ENCODE measurements around the gene PRIM2. TPM values are rescaled to one million over a fixed set of nuclear protein-coding genes. Genes with fewer than 3 reads are reported as not detected.
"Not testable (repeated sequence)": the region's sequence is repeated elsewhere in the genome, so short reads cannot be mapped to it uniquely, and the experiment has no call there.

PRIM2 gene
- total RNA-seq, 1 experiment from 2014 or later = 45.2 TPM

- CTCF ChIA-PET = no interaction called here
These were observed 106.0 kb downstream of the PRIM2 start for GRCh38 chr6:57423468-57423867.

GRCh38 chr6:57431742-57432141 lies 114.3 kb downstream of the PRIM2 start:
- H3K9me3 ChIP-seq (ENCODE audit: low read depth, low read length, poor library complexity, severe bottlenecking); H3K27ac ChIP-seq (ENCODE audit: low read depth, low read length, poor library complexity, severe bottlenecking); DNase-seq (ENCODE audit: low spot score); CTCF ChIA-PET; POLR2A ChIA-PET (ENCODE audit: low non-redundant PET); H3K4me3 ChIP-seq (ENCODE audit: low read depth, low read length, poor library complexity, severe bottlenecking); intact Hi-C loops (cut with micrococcal nuclease; ENCODE audit: unreplicated experiment); H3K36me3 ChIP-seq (ENCODE audit: insufficient read depth, low read length, poor library complexity, severe bottlenecking); H3K27me3 ChIP-seq (replicated peaks; ENCODE audit: insufficient read depth, low read depth, low read length, poor library complexity); BruUV-seq (replicated peaks): not testable (repeated sequence)
- peaks cover 17% of the 10 kb centered on the region for H3K4me1 ChIP-seq (ENCODE audit: insufficient read depth, low read length, poor library complexity, severe bottlenecking)

More at GRCh38 chr6:57423468-57423867, 106.0 kb downstream of the PRIM2 start:
- Histone ChIP-seq H3K4me3 (ENCODE audit: low read depth, low read length, poor library complexity, severe bottlenecking) (no peak overlapping the region), H3K27me3 (replicated peaks; ENCODE audit: insufficient read depth, low read depth, low read length, poor library complexity) (no peaks in the 10 kb centered on the region), H3K4me1 (ENCODE audit: insufficient read depth, low read length, poor library complexity, severe bottlenecking) (peaks cover 5% of the 10 kb centered on the region), H3K27ac (ENCODE audit: low read depth, low read length, poor library complexity, severe bottlenecking) (no peak overlapping the region), H3K36me3 (ENCODE audit: insufficient read depth, low read length, poor library complexity, severe bottlenecking) (no peaks in the 10 kb centered on the region), H3K9me3 (ENCODE audit: low read depth, low read length, poor library complexity, severe bottlenecking) (no peaks in the 10 kb centered on the region)
- POLR2A ChIA-PET (ENCODE audit: low non-redundant PET) = no interaction called here
- peak; percentile 32 for DNase-seq (ENCODE audit: low spot score)
- BruUV-seq (replicated peaks) = no TSS peak
- intact Hi-C loops (cut with micrococcal nuclease; ENCODE audit: unreplicated experiment) = no loop called here
- no peak for TF ChIP-seq CTCF (conservative IDR thresholded peaks at IDR 0.05; ENCODE audit: low read depth, low read length)
- TF ChIP-seq EZH2 (IDR thresholded peaks at IDR 0.05; ENCODE audit: borderline replicate concordance, low read depth, low read length, poor library complexity, severe bottlenecking) = no peak

GRCh38 chr6:57432157-57432556 lies 114.7 kb downstream of the PRIM2 start:
- H3K4me1 ChIP-seq (ENCODE audit: insufficient read depth, low read length, poor library complexity, severe bottlenecking) = peaks cover 17% of the 10 kb centered on the region
- ChIA-PET CTCF (no interaction called here), POLR2A (ENCODE audit: low non-redundant PET) (no interaction called here)
- no peaks in the 10 kb centered on the region for H3K36me3 ChIP-seq (ENCODE audit: insufficient read depth, low read length, poor library complexity, severe bottlenecking)
- H3K27ac ChIP-seq (ENCODE audit: low read depth, low read length, poor library complexity, severe bottlenecking) = no peak overlapping the region
- TF ChIP-seq CTCF (conservative IDR thresholded peaks at IDR 0.05; ENCODE audit: low read depth, low read length) = no peak
- H3K9me3 ChIP-seq (ENCODE audit: low read depth, low read length, poor library complexity, severe bottlenecking) = no peaks in the 10 kb centered on the region
- BruUV-seq (replicated peaks) = no TSS peak
- no peak for DNase-seq (ENCODE audit: low spot score)
- intact Hi-C loops (cut with micrococcal nuclease; ENCODE audit: unreplicated experiment) = no loop called here
- no peak overlapping the region for H3K4me3 ChIP-seq (ENCODE audit: low read depth, low read length, poor library complexity, severe bottlenecking)
- no peaks in the 10 kb centered on the region for H3K27me3 ChIP-seq (replicated peaks; ENCODE audit: insufficient read depth, low read depth, low read length, poor library complexity)

GRCh38 chr6:57432919-57433684 lies 115.7 kb downstream of the PRIM2 start:
- Histone ChIP-seq H3K4me3 (ENCODE audit: low read depth, low read length, poor library complexity, severe bottlenecking) (no peak overlapping the region), H3K9me3 (ENCODE audit: low read depth, low read length, poor library complexity, severe bottlenecking) (no peaks in the 10 kb centered on the region), H3K4me1 (ENCODE audit: insufficient read depth, low read length, poor library complexity, severe bottlenecking) (peaks cover 17% of the 10 kb centered on the region), H3K27me3 (replicated peaks; ENCODE audit: insufficient read depth, low read depth, low read length, poor library complexity) (no peaks in the 10 kb centered on the region), H3K36me3 (ENCODE audit: insufficient read depth, low read length, poor library complexity, severe bottlenecking) (no peaks in the 10 kb centered on the region), H3K27ac (ENCODE audit: low read depth, low read length, poor library complexity, severe bottlenecking) (no peak overlapping the region)
- no peak for TF ChIP-seq CTCF (conservative IDR thresholded peaks at IDR 0.05; ENCODE audit: low read depth, low read length)
- TF ChIP-seq EZH2 (IDR thresholded peaks at IDR 0.05; ENCODE audit: borderline replicate concordance, low read depth, low read length, poor library complexity, severe bottlenecking) = no peak
- CTCF ChIA-PET = no interaction called here
- DNase-seq (ENCODE audit: low spot score) = no peak
- intact Hi-C loops (cut with micrococcal nuclease; ENCODE audit: unreplicated experiment) = no loop called here
- POLR2A ChIA-PET (ENCODE audit: low non-redundant PET) = no interaction called here
- no TSS peak for BruUV-seq (replicated peaks)

GRCh38 chr6:57433790-57434189 lies 116.4 kb downstream of the PRIM2 start:
- H3K27me3 ChIP-seq (replicated peaks; ENCODE audit: insufficient read depth, low read depth, low read length, poor library complexity); POLR2A ChIA-PET (ENCODE audit: low non-redundant PET); H3K9me3 ChIP-seq (ENCODE audit: low read depth, low read length, poor library complexity, severe bottlenecking); intact Hi-C loops (cut with micrococcal nuclease; ENCODE audit: unreplicated experiment); H3K27ac ChIP-seq (ENCODE audit: low read depth, low read length, poor library complexity, severe bottlenecking); H3K4me3 ChIP-seq (ENCODE audit: low read depth, low read length, poor library complexity, severe bottlenecking); BruUV-seq (replicated peaks); CTCF ChIA-PET; DNase-seq (ENCODE audit: low spot score); H3K36me3 ChIP-seq (ENCODE audit: insufficient read depth, low read length, poor library complexity, severe bottlenecking): not testable (repeated sequence)
- H3K4me1 ChIP-seq (ENCODE audit: insufficient read depth, low read length, poor library complexity, severe bottlenecking) = peaks cover 17% of the 10 kb centered on the region
